Stimulated activated CD4-positive, alpha-beta T cell treated with anti-CD3 and anti-CD28 coated beads, Interleukin-2, amount 100 ng/mL, for 48 hours (primary cell): Measurements from ENCODE around the gene ENDOD1.
"Not testable (repeated sequence)": the region's sequence is repeated elsewhere in the genome, so short reads cannot be mapped to it uniquely, and the experiment has no call there.

Source experiments
- DNase-seq, 2 donors: peaks; one replicate each; pipeline ENCODE4 v3.0.0-alpha.2; 2020

ENDOD1 gene

GRCh38 chr11:95089620-95090542 is at the start of gene ENDOD1:
TSS of gene ENDOD1 (plus strand) at chr11:95089846. CDS start at chr11:95089928, 82 bp downstream.
- DNase-seq, result peak; percentile 71 to 77

GRCh38 chr11:95042239-95042638 is 47.4 kb upstream of the ENDOD1 start:
- no peak for DNase-seq

- no peak for DNase-seq
Measured at GRCh38 chr11:95042906-95043305, 46.7 kb upstream of the ENDOD1 start.

GRCh38 chr11:95044010-95044409 is 45.6 kb upstream of the ENDOD1 start:
- no peak for DNase-seq

- DNase-seq, result no peak
Measured at GRCh38 chr11:95045812-95046211, 43.8 kb upstream of the ENDOD1 start.

GRCh38 chr11:95049122-95049521 is 40.5 kb upstream of the ENDOD1 start, which contains the start of gene KDM4F:
TSS of gene KDM4F (plus strand) at chr11:95049422.
- not testable (repeated sequence) for DNase-seq

- DNase-seq, result no peak
Measured at GRCh38 chr11:95050595-95051202, 38.9 kb upstream of the ENDOD1 start.

- DNase-seq, result no peak
Measured at GRCh38 chr11:95054356-95054755, 35.3 kb upstream of the ENDOD1 start.

GRCh38 chr11:95055283-95055897 is 34.3 kb upstream of the ENDOD1 start:
- DNase-seq, result no peak

- DNase-seq, result no peak
Measured at GRCh38 chr11:95057959-95058358, 31.7 kb upstream of the ENDOD1 start.

GRCh38 chr11:95058621-95059020 is 31.0 kb upstream of the ENDOD1 start:
- DNase-seq, result no peak

- DNase-seq, result no peak
Measured at GRCh38 chr11:95059046-95059445, 30.6 kb upstream of the ENDOD1 start.

- DNase-seq, result no peak
Measured at GRCh38 chr11:95065336-95065735, 24.3 kb upstream of the ENDOD1 start.

GRCh38 chr11:95066716-95067038 is 23.0 kb upstream of the ENDOD1 start, which contains the start of gene SRSF8:
TSS of gene SRSF8 (plus strand) at chr11:95066919. CDS start at chr11:95067227, 308 bp downstream.
- DNase-seq, result no peak

- peak; percentile 67 to 71 for DNase-seq
Measured at GRCh38 chr11:95067039-95067840, 22.4 kb upstream of the ENDOD1 start.

- DNase-seq, result peak; percentile 36 to 43
Measured at GRCh38 chr11:95067841-95068219, 21.8 kb upstream of the ENDOD1 start.

- peak; percentile 44 to 50 for DNase-seq
Measured at GRCh38 chr11:95068549-95068948, 21.1 kb upstream of the ENDOD1 start.

GRCh38 chr11:95070471-95070870 is 19.2 kb upstream of the ENDOD1 start:
- no peak for DNase-seq

- no peak for DNase-seq
Measured at GRCh38 chr11:95072948-95073347, 16.7 kb upstream of the ENDOD1 start.

- DNase-seq, result no peak
Measured at GRCh38 chr11:95074792-95075563, 14.7 kb upstream of the ENDOD1 start.

- no peak for DNase-seq
Measured at GRCh38 chr11:95076416-95076815, 13.2 kb upstream of the ENDOD1 start.

GRCh38 chr11:95076981-95077380 is 12.7 kb upstream of the ENDOD1 start:
- DNase-seq, result no peak
